GM10847 (cell line): ENCODE results near the gene NANOS3.

Experiments
- POLR2A ChIP-seq: IDR thresholded peaks from 2 replicates; pipeline ENCODE4 v1.6.1; 2011; ENCODE audit not compliant: insufficient read length; ENCODE audit errors: extremely low read depth

Gene NANOS3

GRCh38 chr19:13917888-13918406 is 41.0 kb downstream of the NANOS3 start:
- no peak for TF ChIP-seq POLR2A

GRCh38 chr19:13918726-13919411 is 41.9 kb downstream of the NANOS3 start:
- no peak for TF ChIP-seq POLR2A

- TF ChIP-seq POLR2A = no peak
Observed at GRCh38 chr19:13920524-13920923, 43.6 kb downstream of the NANOS3 start.

- no peak for TF ChIP-seq POLR2A
Observed at GRCh38 chr19:13920940-13921747, 44.2 kb downstream of the NANOS3 start.

GRCh38 chr19:13923194-13923987 is 46.5 kb downstream of the NANOS3 start:
- no peak for TF ChIP-seq POLR2A

GRCh38 chr19:13926010-13926409 is 49.1 kb downstream of the NANOS3 start:
- TF ChIP-seq POLR2A = no peak

GRCh38 chr19:13926715-13927114 is 49.8 kb downstream of the NANOS3 start:
- TF ChIP-seq POLR2A = no peak

GRCh38 chr19:13929340-13929739 is 52.4 kb downstream of the NANOS3 start:
- no peak for TF ChIP-seq POLR2A

- TF ChIP-seq POLR2A = no peak
Observed at GRCh38 chr19:13929956-13930355, 53.0 kb downstream of the NANOS3 start.
